GM21576 (cell line): Measurements from ENCODE around the gene SPATA16.
"Not testable (repeated sequence)": the region's sequence is repeated elsewhere in the genome, so short reads cannot be mapped to it uniquely, and the experiment has no call there.

Experiments
- ATAC-seq: cut with Tn5 transposase; IDR thresholded peaks from one replicate; pipeline ENCODE4 v1.9.1; 2021; ENCODE audit warnings: mild to moderate bottlenecking, moderate library complexity; ENCODE audit not compliant: unreplicated experiment

Gene SPATA16

DNA sequence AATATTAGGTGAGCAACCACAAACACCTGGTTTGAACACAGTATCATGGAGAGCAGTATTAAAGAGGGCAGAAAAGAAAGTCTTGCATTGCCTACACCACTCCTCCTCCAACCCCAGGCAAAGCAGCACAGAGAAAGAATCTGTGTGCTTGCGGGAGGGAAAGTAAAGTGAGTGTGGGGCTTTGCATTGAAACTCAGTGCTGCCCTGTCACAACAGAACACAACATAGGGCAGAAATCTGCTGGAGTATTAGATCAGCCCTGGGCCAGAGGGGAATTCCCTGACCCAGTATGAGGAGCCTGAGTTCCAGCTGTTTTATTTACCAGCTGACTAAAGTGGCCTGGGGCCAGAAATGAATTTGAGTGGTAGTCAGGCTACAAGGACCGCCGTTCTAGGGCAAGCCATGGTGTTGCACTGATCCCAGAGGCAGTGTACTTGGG lies 75.5 kb downstream of the SPATA16 start:
- no peak for ATAC-seq

DNA sequence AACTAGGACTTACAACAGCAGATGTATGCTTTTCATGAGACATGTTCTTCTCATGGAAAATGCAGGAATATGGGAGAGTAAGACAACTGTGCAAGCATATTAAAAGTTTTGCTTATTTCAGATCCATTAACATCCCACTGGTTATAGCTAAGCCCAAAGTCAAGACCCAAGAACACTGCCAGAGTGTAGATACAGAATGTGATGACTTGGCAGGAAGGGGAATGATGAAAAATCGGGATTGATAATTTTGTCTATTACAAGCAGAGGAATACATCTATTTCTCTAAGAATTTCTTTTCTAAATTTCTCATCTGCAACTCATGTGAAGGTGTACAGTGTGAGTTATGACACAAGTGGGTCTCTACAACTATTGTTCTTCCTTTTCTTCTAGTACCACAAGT lies 76.4 kb downstream of the SPATA16 start:
- no peak for ATAC-seq

DNA sequence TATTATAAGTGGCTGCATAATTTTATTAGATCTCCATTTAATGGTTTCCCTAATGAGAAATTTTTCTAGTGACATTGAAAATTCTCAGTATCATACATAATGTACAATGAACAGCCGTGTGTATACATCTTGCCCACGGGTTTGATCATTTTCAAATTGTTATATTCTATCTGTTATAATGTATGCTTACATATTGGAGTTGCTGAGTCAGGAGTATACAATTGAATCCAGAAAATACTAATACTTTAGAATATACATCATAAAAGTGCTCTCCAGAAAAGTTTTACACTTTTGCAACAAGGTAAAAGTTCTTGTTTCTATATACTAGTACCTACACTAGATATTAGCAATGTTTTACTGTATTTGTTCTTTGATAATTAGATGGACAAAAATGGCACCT lies 82.8 kb downstream of the SPATA16 start:
- ATAC-seq, result no peak

- ATAC-seq, result no peak
Measured at GRCh38 chr3:173055228-173055933, 85.7 kb downstream of the SPATA16 start.

- ATAC-seq, result no peak
Measured at GRCh38 chr3:173049360-173049759, 91.7 kb downstream of the SPATA16 start.

DNA sequence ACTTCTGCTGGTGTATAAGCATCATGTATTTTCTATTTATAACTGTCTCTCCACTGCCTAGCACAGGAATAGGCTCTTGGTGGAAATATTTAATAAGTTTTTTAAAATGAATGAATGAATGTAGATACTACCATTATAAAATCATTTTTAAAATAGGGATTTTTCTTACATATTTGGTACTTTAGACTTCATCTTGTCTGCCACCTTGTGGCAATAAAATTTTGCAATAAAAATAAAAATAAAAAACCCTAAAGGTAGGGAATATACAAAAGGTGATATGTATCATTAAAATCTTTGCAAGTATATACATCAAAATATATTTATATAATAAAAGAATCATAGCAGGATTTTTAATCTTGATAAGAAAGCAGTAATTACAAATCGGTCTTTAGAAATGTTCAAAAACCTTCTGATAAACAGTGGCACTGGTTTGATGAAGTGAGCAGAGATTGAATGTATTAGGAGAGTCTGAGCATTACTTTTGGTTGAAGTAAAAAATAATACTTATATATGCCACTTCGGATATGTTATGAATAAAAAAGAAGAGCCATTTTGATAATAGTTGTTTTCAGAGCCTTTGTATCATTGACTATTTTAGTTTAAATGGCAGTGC lies 95.2 kb downstream of the SPATA16 start:
- ATAC-seq, result no peak

GRCh38 chr3:173044998-173045397 lies 96.0 kb downstream of the SPATA16 start:
- ATAC-seq, result no peak

GRCh38 chr3:173043757-173044156 lies 97.3 kb downstream of the SPATA16 start:
- no peak for ATAC-seq

DNA sequence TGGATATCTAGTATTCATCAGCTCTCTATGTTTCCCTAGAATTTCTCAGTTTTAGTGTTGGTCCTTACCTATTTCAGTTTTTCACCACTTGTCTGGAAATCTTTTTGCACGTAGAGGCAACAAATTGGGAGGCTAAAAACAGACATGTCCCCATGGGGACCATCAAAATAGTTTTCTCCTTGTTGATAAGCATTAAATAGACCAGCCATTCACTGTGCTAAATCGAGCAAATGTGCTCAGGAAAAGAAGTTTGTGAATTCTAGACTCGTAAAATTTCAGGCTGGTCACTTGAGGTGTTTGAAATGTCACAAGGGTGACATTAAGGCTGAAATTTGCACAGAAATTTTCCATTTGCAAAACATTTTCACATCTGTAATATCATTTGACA lies 102.6 kb downstream of the SPATA16 start:
- ATAC-seq, result no peak

DNA sequence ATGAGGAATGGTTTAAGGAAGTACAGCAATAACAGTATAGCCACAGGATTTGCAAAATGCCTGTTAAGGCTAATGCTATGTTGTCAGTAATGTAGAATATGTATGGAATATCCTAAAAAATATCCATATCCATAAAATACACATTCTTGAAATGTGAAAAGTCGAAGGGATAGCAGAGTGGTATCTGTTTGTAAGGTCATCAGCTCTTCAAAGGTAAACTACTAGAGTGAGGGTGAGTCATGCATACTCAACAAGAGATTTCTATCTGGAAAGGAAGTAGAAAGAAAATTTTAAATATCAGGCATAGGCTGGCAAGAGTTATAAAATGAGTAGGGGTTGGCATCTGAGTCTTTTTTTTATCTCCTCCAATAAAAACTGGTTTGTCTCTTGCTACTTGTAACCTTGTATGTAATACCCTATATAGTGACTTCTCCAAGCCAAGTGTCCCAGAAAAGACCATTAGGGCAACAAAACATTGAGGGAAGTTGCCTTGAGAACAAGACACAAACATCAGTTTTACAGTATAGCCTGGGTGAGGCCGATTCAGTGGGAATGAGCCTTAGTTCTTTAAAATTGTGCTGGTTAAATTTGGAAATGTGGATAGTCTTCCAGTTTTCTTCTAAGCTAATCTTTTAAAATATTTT lies 103.1 kb downstream of the SPATA16 start:
- no peak for ATAC-seq

DNA sequence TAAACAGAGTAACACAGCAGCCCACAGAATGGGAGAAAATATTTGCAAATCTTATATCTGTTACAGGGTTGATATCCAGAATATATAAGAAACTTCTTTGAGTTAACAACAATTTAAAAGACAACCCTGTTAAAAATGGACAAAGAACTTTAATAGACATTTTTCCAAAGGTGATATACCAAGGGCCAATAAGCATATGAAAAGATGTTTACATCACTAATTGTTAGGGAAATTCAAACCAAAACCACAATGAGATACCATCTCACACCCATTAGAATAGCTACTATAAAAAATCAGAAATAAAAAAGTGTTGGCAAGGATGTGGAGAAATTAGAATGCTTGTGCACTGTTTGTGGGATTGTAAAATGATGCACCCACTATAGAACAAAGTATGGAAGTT lies 110.8 kb downstream of the SPATA16 start:
- no peak for ATAC-seq

DNA sequence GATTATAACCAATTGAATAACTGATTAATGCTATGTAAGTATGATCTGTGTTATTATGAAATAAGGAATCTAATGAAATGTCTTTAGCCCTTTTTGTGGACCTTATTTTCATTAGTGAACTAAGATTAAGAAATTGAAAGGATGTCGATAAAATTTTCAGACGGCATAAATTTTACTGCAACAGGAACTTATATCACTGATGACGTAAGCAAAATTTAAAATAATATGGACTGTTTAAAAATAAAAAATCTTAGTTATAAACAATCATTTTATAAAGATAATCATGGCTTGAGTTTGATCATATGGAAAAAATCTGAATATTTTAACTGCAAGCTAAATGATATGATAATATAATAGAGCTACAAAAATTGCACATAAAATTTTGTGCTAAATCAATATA lies 112.7 kb downstream of the SPATA16 start:
- ATAC-seq, result no peak

DNA sequence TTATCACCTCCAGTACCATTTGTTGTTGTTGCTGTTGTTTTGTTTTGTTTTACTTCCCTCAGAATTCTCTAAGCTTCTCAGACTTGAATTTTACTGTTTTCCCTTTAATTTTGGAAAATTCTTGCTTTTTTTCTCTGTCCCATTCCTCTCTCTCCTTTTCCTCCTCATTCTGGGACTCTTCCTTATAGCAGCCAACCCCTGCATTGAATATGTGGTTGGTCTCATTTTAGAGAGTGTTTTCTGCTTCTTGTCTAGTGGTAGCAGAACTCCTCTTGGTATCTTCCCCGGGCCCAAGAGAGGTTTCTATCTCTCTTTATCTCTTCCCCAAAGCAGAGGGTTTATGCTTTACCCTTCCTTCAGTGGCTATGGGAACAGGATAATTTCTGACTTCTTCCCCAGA lies 113.6 kb downstream of the SPATA16 start:
- no peak for ATAC-seq

GRCh38 chr3:173025941-173026340 lies 115.1 kb downstream of the SPATA16 start:
- ATAC-seq, result no peak

GRCh38 chr3:173021547-173022185 lies 119.4 kb downstream of the SPATA16 start:
- no peak for ATAC-seq

- not testable (repeated sequence) for ATAC-seq
Measured at GRCh38 chr3:173020128-173020527, 120.9 kb downstream of the SPATA16 start.

DNA sequence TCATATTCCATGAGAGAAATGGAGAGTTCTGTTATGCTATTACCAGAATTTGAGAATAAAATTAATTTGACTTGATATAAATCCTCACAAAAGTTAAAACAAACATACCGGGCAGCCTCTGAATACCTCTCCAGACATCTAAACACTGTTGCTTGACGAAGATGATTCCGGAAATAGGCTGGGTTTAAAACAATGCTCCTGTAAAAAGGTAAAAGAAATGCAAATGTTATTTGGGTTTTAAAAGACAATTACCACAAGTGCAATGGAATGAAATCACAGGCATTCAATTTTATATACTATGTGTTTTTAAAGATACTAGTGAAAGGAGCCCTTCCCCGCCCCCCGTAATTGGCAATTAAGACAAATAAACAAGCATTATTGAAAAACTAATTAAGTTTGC lies 121.7 kb downstream of the SPATA16 start:
- ATAC-seq, result no peak

GRCh38 chr3:173018758-173019157 lies 122.3 kb downstream of the SPATA16 start:
- no peak for ATAC-seq

GRCh38 chr3:173013219-173013832 lies 127.7 kb downstream of the SPATA16 start:
- no peak for ATAC-seq

DNA sequence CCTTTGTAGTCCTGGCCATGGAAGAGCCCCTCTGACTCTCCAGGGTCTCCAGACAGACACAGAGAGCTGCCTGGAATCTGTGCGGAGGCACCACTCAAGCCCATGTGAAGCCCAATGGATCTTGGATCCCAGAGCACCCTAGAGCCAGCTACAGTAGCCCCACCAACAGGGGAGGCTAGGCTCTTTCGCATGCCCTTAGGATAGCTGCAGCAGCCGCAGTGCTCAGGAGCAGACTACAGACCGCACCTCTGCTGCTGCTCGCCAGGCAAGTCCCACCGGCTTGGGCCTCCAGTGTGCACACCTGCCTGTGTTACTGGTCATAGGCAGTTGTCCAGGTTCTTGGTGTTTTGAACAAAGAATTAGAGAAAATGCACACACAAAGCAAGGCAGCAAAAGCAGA lies 131.6 kb downstream of the SPATA16 start:
- no peak for ATAC-seq

DNA sequence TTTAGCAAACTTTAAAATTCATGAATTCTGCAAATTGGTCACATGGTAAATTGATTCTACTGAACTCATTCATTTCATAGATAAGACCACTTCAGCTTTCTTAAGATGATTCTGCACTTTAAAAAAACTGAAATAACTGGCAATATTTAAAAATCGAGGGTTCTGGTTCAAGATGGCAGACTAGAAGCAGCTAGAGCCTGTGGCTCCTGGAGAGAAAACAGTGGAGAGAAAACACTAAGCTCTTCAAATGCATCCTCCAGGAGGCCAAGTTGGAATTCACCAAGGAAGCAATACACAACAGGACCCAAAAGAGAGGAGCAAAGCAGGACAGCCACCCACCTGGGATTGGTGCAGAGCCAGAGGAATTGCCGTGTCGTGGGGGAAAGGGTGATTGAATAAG lies 132.1 kb downstream of the SPATA16 start:
- no peak for ATAC-seq
